Fibroblast of lung (primary cell): ENCODE measurements around the gene EVX1. TPM values are rescaled to one million over a fixed set of nuclear protein-coding genes. Genes with fewer than 3 reads are reported as not detected.
A peak's percentile ranks its signal among the peaks of the same experiment; 100 is the strongest.

Source experiments
- DNase-seq, 2 donors: peaks; one replicate each; pipeline versions ENCODE4 v3.0.0 to v3.0.0-alpha.2; 2010; ENCODE audit warnings: low read depth in 2 of 2
- H2AFZ ChIP-seq: 2 replicates; pipeline ENCODE4 v1.5.1; 2012; ENCODE audit warnings: low read length, control low read depth, inconsistent platforms
- H3K27ac ChIP-seq: 2 replicates; pipeline ENCODE4 v1.5.1; 2011; ENCODE audit warnings: low read length, control low read depth; ENCODE audit not compliant: insufficient read depth
- H3K27me3 ChIP-seq: 2 replicates; pipeline ENCODE4 v1.5.1; 2011; ENCODE audit warnings: mild to moderate bottlenecking, low read length; ENCODE audit not compliant: control insufficient read depth, insufficient read depth
- H3K36me3 ChIP-seq: 2 replicates; pipeline ENCODE4 v1.5.1; 2011; ENCODE audit warnings: low read length; ENCODE audit not compliant: control insufficient read depth, insufficient read depth
- H3K4me1 ChIP-seq: 2 replicates; pipeline ENCODE4 v1.5.1; 2011; ENCODE audit warnings: low read length; ENCODE audit not compliant: control insufficient read depth, insufficient read depth; ENCODE audit errors: extremely low read depth
- H3K4me2 ChIP-seq: 2 replicates; pipeline ENCODE4 v1.5.1; 2011; ENCODE audit warnings: low read length, control low read depth; ENCODE audit not compliant: insufficient read depth; ENCODE audit errors: extremely low read depth
- H3K4me3 ChIP-seq, 4 experiments: fragments of 200-600 bp in 1 of 4; sonication (generic) in 1 of 4; replicated peaks in 1 of 4; 2 replicates each; pipeline ENCODE4 v1.5.1; 2011 to 2016; ENCODE audit warnings: low read length in 4 of 4, low read depth in 3 of 4, mild to moderate bottlenecking in 3 of 4, control low read depth in 2 of 4, inconsistent platforms in 1 of 4, mixed read lengths in 1 of 4; ENCODE audit not compliant: insufficient read depth in 1 of 4; ENCODE audit errors: control extremely low read depth in 1 of 4
- H3K79me2 ChIP-seq: 2 replicates; pipeline ENCODE4 v1.5.1; 2012; ENCODE audit warnings: mild to moderate bottlenecking, low read length, inconsistent platforms; ENCODE audit not compliant: control insufficient read depth, insufficient read depth
- H3K9ac ChIP-seq: 2 replicates; pipeline ENCODE4 v1.5.1; 2011; ENCODE audit warnings: mild to moderate bottlenecking, low read length, control low read depth; ENCODE audit not compliant: insufficient read depth
- H3K9me3 ChIP-seq: 2 replicates; pipeline ENCODE4 v1.5.1; 2012; ENCODE audit warnings: low read depth, low read length; ENCODE audit not compliant: control insufficient read depth, insufficient read depth
- H4K20me1 ChIP-seq: 2 replicates; pipeline ENCODE4 v1.5.1; 2011; ENCODE audit warnings: low read length; ENCODE audit not compliant: control insufficient read depth, insufficient read depth; ENCODE audit errors: extremely low read depth
- EZH2 ChIP-seq: IDR thresholded peaks from 2 replicates; pipeline ENCODE4 v1.5.1; 2012; ENCODE audit warnings: low read length, control low read depth, mild to moderate bottlenecking; ENCODE audit errors: missing control alignments
- polyA plus RNA-seq, 2 donors: library from polyadenylated mRNA; depleted of rRNA in 1 of 2; stranded (reverse) in 1 of 2; unstranded in 1 of 2; fragments of >200 nt; gene quantifications; 2 replicates each; pipeline ENCODE4 v1.2.1, GENCODE V29; 2011 to 2012; ENCODE audit warnings: missing spikeins in 1 of 2
- total RNA-seq: library from RNA; depleted of rRNA; stranded (reverse); fragments of >200 nt; gene quantifications from 2 replicates; pipeline ENCODE4 v1.2.1, GENCODE V29; 2014
- TF ChIP-seq, protein P1 (sequence below), 2 donors: IDR thresholded peaks in 1 of 2; conservative IDR thresholded peaks in 1 of 2; 1 replicate in 1 of 2; 2 replicates in 1 of 2; pipeline ENCODE4 v1.5.1; 2011 to 2012; ENCODE audit warnings: low read length in 2 of 2, control low read depth in 1 of 2, inconsistent platforms in 1 of 2, low read depth in 1 of 2, mild to moderate bottlenecking in 1 of 2

EVX1 gene
- total and polyA plus RNA-seq, 2 donors (not counting 1 experiment from before 2014, with no cell fraction given), result not detected

DNA sequence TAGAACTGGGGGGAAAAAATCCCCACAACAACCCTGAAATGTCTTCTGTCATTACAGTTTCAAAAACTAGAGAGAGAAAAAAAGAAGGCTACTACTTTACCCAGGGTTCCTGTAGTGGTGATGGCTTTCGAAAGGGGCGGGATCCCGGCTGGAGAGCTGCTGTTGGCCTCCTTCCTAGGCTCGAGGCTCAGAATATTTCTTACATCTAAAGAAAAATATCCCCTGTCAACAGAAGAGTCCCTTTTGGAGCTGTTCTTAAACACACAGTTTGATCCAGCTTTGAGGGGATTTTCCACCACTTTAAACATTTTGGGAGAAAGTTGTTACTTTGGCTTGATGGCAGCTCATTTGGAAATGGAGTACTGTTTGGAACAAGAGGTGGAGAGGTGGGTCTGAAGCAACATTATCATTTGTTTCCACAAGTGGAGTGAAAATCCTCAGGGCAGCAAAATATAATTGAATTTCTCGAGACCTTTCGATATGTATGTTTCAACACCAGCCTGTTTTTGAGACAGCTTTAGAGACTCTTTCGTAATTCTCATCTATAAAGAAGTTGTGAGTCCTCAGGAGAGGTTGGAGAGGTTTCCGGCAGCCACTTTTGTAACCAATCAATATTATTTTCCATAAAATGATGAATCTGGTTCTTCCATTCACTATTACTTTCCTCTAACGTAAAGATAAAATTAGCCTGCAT is 47.8 kb upstream of the EVX1 start:
- Histone ChIP-seq H3K9ac (no peak overlapping the region), H2AFZ (no peak overlapping the region), H3K4me3 (no peak overlapping the region), H3K4me2 (no peak overlapping the region), H3K27ac (no peak overlapping the region), H3K4me1 (no peaks in the 10 kb centered on the region), H4K20me1 (no peaks in the 10 kb centered on the region), H3K27me3 (peaks cover 72% of the 10 kb centered on the region), H3K9me3 (no peaks in the 10 kb centered on the region), H3K79me2 (no peaks in the 10 kb centered on the region), H3K36me3 (no peaks in the 10 kb centered on the region)
- TF ChIP-seq, protein P1, sequence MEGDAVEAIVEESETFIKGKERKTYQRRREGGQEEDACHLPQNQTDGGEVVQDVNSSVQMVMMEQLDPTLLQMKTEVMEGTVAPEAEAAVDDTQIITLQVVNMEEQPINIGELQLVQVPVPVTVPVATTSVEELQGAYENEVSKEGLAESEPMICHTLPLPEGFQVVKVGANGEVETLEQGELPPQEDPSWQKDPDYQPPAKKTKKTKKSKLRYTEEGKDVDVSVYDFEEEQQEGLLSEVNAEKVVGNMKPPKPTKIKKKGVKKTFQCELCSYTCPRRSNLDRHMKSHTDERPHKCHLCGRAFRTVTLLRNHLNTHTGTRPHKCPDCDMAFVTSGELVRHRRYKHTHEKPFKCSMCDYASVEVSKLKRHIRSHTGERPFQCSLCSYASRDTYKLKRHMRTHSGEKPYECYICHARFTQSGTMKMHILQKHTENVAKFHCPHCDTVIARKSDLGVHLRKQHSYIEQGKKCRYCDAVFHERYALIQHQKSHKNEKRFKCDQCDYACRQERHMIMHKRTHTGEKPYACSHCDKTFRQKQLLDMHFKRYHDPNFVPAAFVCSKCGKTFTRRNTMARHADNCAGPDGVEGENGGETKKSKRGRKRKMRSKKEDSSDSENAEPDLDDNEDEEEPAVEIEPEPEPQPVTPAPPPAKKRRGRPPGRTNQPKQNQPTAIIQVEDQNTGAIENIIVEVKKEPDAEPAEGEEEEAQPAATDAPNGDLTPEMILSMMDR (conservative IDR thresholded peaks at IDR 0.05 in 1 of 2, IDR thresholded peaks at IDR 0.05 in 1 of 2; ENCODE audit: low read depth in 1 of 2, low read length in 2 of 2), result no peak
- TF ChIP-seq EZH2, result no peak
- no peak for DNase-seq

DNA sequence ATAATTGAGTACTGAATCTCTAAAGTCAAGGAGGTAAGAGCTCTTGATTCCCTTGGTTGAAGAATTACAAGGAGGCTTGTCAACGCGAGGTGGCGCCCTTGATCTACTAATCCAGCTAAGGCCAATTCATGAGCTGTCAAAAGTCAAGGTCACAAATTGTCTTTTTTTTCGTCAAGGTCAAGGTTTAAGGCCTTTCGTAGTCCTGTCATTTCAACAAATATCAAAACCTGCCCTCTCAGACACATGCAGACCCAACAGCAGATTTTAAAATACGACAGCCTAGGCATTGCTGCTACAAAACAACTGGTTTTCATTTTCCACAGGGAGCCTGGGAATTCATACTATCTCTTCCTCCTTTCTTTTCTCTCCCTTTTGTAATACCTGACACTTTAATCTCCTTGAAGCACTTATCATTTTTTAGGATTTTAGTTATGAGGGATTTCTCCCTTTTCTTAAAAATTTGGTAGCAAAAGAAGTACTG is 46.3 kb upstream of the EVX1 start:
- Histone ChIP-seq H3K9ac (no peak overlapping the region), H3K79me2 (no peaks in the 10 kb centered on the region), H3K27ac (no peak overlapping the region), H2AFZ (no peak overlapping the region), H3K4me3 (no peak overlapping the region), H3K4me1 (no peaks in the 10 kb centered on the region), H3K36me3 (no peaks in the 10 kb centered on the region), H3K4me2 (no peak overlapping the region), H3K27me3 (peaks cover 71% of the 10 kb centered on the region), H4K20me1 (no peaks in the 10 kb centered on the region), H3K9me3 (no peaks in the 10 kb centered on the region)
- DNase-seq, result peak; percentile 52 to 83
- TF ChIP-seq, protein P1 (conservative IDR thresholded peaks at IDR 0.05 in 1 of 2, IDR thresholded peaks at IDR 0.05 in 1 of 2; ENCODE audit: low read depth in 1 of 2, low read length in 2 of 2), result peak; percentile 81 to 88
- no peak for TF ChIP-seq EZH2

DNA sequence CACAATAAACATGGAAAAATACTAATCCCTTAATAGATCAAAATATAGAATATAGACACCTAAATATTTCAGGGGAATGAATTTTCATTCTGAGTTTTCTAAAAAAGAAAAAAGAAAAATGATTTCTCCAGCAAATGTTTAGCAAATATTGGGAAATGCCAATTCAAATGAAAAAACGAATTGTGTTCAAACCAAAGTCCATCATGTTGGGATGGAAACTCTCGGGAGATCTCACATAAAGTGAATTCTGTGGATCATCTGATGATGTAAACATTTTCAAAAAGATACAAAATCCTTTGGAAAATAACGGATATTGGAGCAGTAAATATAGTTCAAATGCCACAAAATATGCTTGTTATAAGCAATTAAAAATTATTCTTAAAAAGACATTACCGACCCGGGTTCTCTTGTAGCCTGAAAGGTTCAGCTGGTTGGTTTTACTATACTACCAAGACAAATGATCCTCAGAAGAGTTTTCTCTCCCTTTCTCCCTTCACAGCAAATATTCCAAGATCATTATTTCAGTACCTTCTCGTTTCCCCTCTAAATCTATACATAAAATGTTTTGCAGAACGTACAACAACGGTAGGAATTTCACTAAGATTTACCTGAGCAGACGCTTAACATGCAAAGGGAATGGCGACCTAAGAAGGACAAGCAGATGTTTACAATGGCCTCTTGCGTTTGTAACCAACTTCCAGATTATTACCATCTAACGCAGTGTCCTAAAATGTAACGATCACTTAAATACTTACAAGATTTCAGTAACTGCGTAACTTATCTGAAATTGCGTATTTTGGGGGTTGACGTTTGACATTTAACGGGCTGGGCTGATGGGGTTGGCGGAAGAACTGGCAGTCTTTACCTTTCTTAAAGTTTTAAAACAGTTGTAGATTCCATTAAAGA is 45.2 kb upstream of the EVX1 start:
- no peak overlapping the region for H3K4me3 ChIP-seq
- no peaks in the 10 kb centered on the region for H3K36me3 ChIP-seq
- no peaks in the 10 kb centered on the region for H3K4me1 ChIP-seq
- H3K4me2 ChIP-seq, result no peak overlapping the region
- H3K27me3 ChIP-seq, result peaks cover 71% of the 10 kb centered on the region
- no peaks in the 10 kb centered on the region for H4K20me1 ChIP-seq
- H3K9ac ChIP-seq, result no peak overlapping the region
- H3K27ac ChIP-seq, result no peak overlapping the region
- no peaks in the 10 kb centered on the region for H3K79me2 ChIP-seq
- no peaks in the 10 kb centered on the region for H3K9me3 ChIP-seq
- TF ChIP-seq EZH2, result no peak
- TF ChIP-seq, protein P1 (conservative IDR thresholded peaks at IDR 0.05 in 1 of 2, IDR thresholded peaks at IDR 0.05 in 1 of 2; ENCODE audit: low read depth in 1 of 2, low read length in 2 of 2), result no peak
- H2AFZ ChIP-seq, result no peak overlapping the region
- no peak for DNase-seq
